ENCODE results near the gene SOX18.

SOX18 gene

GRCh38 chr20:64073476-64074183 is 24.2 kb upstream of the SOX18 start:
- no peak overlapping the region for H3K4me2 ChIP-seq (ENCODE audit: low read depth, low read length, poor library complexity, severe bottlenecking)
- TF ChIP-seq EZH2phosphoT487 (IDR thresholded peaks at IDR 0.05; ENCODE audit: borderline replicate concordance) (no peak), CTCF (conservative IDR thresholded peaks at IDR 0.05; ENCODE audit: low read length) (no peak)
- no peak overlapping the region for H2AFZ ChIP-seq (ENCODE audit: low read length)
- H3K9ac ChIP-seq (ENCODE audit: low read depth, low read length, poor library complexity, severe bottlenecking) = no peak overlapping the region
- peaks cover 29% of the 10 kb centered on the region for H3K4me1 ChIP-seq (ENCODE audit: insufficient read depth, low read length, poor library complexity, severe bottlenecking)
- H3K79me2 ChIP-seq (ENCODE audit: insufficient read depth, low read length) = 0 out of 2 replicates have a peak, but pooled peaks cover 11% of the 10 kb centered on the region
- H3K4me3 ChIP-seq (ENCODE audit: low read length, poor library complexity, severe bottlenecking) = no peak overlapping the region
- H3K27me3 ChIP-seq (ENCODE audit: insufficient read depth, low read length, poor library complexity, severe bottlenecking) = no peaks in the 10 kb centered on the region
- H3K9me3 ChIP-seq (ENCODE audit: insufficient read depth, low read depth, low read length) = no peaks in the 10 kb centered on the region
- H3K9me2 ChIP-seq (replicated peaks; ENCODE audit: low read depth, low read length) = no peaks in the 10 kb centered on the region
- no peaks in the 10 kb centered on the region for H4K20me1 ChIP-seq (ENCODE audit: insufficient read depth, low read length, poor library complexity, severe bottlenecking)
- no peaks in the 10 kb centered on the region for H3F3A ChIP-seq (ENCODE audit: low read depth)
- H3K36me3 ChIP-seq (ENCODE audit: insufficient read depth, low read length) = no peaks in the 10 kb centered on the region

GRCh38 chr20:64072498-64073063 is 23.1 kb upstream of the SOX18 start:
- H3K4me1 ChIP-seq (ENCODE audit: insufficient read depth, low read length, poor library complexity, severe bottlenecking) = peaks cover 27% of the 10 kb centered on the region
- no peak overlapping the region for H3K9ac ChIP-seq (ENCODE audit: low read depth, low read length, poor library complexity, severe bottlenecking)
- H3K4me2 ChIP-seq (ENCODE audit: low read depth, low read length, poor library complexity, severe bottlenecking) = no peak overlapping the region

More at GRCh38 chr20:64072498-64073063, 23.1 kb upstream of the SOX18 start:
- Histone ChIP-seq H3K79me2 (ENCODE audit: insufficient read depth, low read length) (0 out of 2 replicates have a peak, but pooled peaks cover 6% of the 10 kb centered on the region), H3K27me3 (ENCODE audit: insufficient read depth, low read length, poor library complexity, severe bottlenecking) (no peaks in the 10 kb centered on the region), H2AFZ (ENCODE audit: low read length) (no peak overlapping the region), H4K20me1 (ENCODE audit: insufficient read depth, low read length, poor library complexity, severe bottlenecking) (no peaks in the 10 kb centered on the region), H3K9me3 (ENCODE audit: insufficient read depth, low read depth, low read length) (no peaks in the 10 kb centered on the region), H3K9me2 (replicated peaks; ENCODE audit: low read depth, low read length) (no peaks in the 10 kb centered on the region), H3F3A (ENCODE audit: low read depth) (no peaks in the 10 kb centered on the region), H3K36me3 (ENCODE audit: insufficient read depth, low read length) (no peaks in the 10 kb centered on the region), H3K4me3 (ENCODE audit: low read length, poor library complexity, severe bottlenecking) (no peak overlapping the region)
- no peak for TF ChIP-seq CTCF (conservative IDR thresholded peaks at IDR 0.05; ENCODE audit: low read length)
- no peak for TF ChIP-seq EZH2phosphoT487 (IDR thresholded peaks at IDR 0.05; ENCODE audit: borderline replicate concordance)
